Astrocyte (in vitro differentiated cells and primary cell): Measurements from ENCODE around the gene AGGF1.

ENCODE experiments used
- EZH2 ChIP-seq: IDR thresholded peaks from 2 replicates; pipeline ENCODE4 v1.6.1; 2012; ENCODE audit warnings: mild to moderate bottlenecking, low read length, inconsistent platforms; ENCODE audit not compliant: insufficient read depth
- TF ChIP-seq, protein P1 (sequence below): IDR thresholded peaks from 2 replicates; pipeline ENCODE4 v1.5.1; 2011; ENCODE audit warnings: low read depth, mild to moderate bottlenecking, inconsistent platforms, low read length, moderate library complexity; ENCODE audit not compliant: insufficient read depth

DNA sequence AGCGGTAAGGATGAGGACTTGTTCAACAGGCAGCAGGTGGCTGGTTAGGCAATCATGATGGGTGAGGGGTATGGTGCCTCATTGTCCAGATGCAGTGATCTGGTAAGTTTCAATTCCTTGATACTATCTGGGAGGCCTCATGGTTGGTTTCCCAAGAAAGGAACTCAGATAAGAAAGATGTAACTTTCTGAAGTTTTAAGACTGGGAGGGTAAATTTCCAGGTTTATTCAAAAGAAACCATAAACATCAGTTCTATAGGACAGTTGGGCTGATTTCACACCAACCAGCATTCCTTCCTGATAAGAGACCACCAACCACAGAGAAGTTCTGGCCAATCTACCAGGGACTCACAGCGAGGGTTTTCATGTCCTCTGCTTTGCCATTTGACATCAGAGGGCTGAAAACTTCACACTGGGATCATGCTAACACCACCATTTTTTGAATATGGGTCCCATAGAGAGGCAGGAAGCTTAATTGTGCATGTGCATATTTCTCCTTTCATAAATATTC is 773 bp upstream of the AGGF1 start:
- TF ChIP-seq, protein P1, sequence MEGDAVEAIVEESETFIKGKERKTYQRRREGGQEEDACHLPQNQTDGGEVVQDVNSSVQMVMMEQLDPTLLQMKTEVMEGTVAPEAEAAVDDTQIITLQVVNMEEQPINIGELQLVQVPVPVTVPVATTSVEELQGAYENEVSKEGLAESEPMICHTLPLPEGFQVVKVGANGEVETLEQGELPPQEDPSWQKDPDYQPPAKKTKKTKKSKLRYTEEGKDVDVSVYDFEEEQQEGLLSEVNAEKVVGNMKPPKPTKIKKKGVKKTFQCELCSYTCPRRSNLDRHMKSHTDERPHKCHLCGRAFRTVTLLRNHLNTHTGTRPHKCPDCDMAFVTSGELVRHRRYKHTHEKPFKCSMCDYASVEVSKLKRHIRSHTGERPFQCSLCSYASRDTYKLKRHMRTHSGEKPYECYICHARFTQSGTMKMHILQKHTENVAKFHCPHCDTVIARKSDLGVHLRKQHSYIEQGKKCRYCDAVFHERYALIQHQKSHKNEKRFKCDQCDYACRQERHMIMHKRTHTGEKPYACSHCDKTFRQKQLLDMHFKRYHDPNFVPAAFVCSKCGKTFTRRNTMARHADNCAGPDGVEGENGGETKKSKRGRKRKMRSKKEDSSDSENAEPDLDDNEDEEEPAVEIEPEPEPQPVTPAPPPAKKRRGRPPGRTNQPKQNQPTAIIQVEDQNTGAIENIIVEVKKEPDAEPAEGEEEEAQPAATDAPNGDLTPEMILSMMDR = no peak
- TF ChIP-seq EZH2 = no peak
